ENCODE data around the gene CCSER2. TPM values are rescaled to one million over a fixed set of nuclear protein-coding genes. Genes with fewer than 3 reads are reported as not detected.
"Not testable (repeated sequence)": the region's sequence is repeated elsewhere in the genome, so short reads cannot be mapped to it uniquely, and the experiment has no call there.

Gene CCSER2
- total RNA-seq, 1 experiment from 2014 or later: 20.6 TPM

DNA sequence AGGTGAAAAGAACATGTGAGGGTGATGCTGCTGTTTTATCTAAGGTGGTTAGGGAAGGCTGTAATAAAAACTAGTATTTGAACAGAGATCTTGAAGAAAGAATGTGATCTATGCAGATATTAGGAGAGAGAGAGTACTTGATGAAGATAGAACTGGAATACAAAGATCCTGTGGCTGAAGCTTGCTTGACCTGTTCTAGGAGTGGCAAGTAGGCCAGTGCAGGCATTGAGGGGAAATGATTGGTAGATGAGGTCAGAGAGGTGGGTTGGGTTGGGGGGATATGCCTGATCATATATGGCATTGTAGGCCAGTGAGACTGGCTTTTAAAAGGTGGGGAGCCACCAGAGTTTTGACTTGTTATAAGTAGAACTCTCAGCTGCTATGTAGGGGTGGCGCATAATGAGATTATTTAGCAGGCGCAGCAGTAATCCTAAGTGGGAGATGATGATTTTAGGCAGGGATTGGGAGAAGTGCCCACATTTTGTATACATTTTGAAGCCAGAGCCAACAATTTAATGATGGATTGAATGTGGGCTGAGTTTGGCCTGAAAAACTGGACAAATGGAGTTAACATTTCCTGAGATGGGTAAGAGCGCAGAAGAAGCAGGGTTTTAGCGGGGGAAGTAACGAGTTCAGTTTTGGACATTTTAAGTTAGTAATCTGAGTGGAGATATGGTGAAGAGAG, 8.2 kb downstream of the CCSER2 start:
- H3K36me3 ChIP-seq: peaks cover 2% of the 10 kb centered on the region; the same call in 1 of the 2 replicates
- no peaks in the 10 kb centered on the region for H3K9me3 ChIP-seq
- no peak overlapping the region for H3K4me3 ChIP-seq
- no peak for DNase-seq
- H3K27me3 ChIP-seq: no peaks in the 10 kb centered on the region

DNA sequence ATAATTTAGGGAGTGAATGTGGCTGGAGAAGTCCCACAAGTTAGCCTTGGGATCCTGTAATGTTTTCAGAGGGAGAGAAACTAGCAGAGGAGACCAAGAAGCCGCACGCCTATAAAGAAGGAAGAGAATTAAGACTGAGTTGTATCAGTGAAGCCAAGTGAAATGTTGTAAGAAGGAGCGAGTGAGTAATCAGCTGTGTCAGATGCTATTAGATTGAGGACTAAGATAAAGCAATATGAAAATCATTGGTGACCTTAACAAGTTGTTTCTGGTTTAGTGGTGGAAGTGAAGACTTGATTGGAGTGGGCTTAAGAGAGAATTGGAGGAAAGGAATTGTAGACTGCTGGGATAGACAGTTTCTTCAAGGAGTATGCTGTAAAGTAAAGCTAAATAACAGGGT, 8.8 kb downstream of the CCSER2 start:
- H3K4me3 ChIP-seq: no peak overlapping the region
- H3K9me3 ChIP-seq: no peaks in the 10 kb centered on the region
- no peaks in the 10 kb centered on the region for H3K27me3 ChIP-seq
- peaks cover 6% of the 10 kb centered on the region; the same call in 1 of the 2 replicates for H3K36me3 ChIP-seq
- no peak for DNase-seq

DNA sequence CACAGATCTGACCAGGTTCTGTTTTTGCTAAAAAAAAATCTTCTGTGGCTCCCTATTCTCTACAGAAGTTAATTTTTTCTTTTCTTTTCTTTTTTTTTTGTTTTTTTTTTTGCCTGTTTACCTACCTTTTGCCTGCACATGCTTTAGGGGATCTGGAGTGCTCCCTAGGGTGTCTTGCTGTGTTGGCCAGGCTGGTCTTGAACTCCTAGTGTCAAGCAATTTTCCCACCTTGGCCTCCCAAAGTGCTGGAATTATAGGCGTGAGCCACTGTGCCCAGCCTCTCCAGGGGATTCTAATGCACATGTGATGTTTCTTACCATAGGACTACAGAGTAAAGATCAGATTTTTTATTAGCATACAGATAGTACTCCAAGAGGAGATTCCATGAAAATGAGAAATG, 10.6 kb downstream of the CCSER2 start:
- Histone ChIP-seq H3K27me3 (no peaks in the 10 kb centered on the region), H3K36me3 (peaks cover 6% of the 10 kb centered on the region; the same call in 1 of the 2 replicates), H3K4me3 (no peak overlapping the region), H3K9me3 (no peaks in the 10 kb centered on the region)
- DNase-seq: no peak

DNA sequence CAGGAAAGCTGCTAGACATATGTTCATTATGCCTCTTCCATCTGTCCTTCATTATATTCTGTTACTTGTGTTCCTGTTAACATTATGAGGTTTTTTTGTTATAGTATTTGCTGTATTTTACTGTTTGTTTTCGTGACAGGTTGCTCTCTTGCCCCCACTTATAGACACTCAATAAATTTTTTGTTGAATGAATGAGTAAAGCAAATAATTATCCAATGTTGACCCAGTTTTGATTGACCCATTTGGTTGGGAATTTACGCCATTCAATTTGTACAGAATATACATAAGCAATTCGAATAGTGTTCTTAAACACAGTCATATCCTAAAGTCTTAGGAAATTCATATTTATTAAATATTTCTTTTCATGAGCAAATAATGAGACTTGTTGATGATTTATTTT, 11.8 kb downstream of the CCSER2 start:
- H3K9me3 ChIP-seq: no peaks in the 10 kb centered on the region
- no peak for DNase-seq
- peaks cover 6% of the 10 kb centered on the region; the same call in 1 of the 2 replicates for H3K36me3 ChIP-seq
- no peaks in the 10 kb centered on the region for H3K27me3 ChIP-seq
- H3K4me3 ChIP-seq: no peak overlapping the region

DNA sequence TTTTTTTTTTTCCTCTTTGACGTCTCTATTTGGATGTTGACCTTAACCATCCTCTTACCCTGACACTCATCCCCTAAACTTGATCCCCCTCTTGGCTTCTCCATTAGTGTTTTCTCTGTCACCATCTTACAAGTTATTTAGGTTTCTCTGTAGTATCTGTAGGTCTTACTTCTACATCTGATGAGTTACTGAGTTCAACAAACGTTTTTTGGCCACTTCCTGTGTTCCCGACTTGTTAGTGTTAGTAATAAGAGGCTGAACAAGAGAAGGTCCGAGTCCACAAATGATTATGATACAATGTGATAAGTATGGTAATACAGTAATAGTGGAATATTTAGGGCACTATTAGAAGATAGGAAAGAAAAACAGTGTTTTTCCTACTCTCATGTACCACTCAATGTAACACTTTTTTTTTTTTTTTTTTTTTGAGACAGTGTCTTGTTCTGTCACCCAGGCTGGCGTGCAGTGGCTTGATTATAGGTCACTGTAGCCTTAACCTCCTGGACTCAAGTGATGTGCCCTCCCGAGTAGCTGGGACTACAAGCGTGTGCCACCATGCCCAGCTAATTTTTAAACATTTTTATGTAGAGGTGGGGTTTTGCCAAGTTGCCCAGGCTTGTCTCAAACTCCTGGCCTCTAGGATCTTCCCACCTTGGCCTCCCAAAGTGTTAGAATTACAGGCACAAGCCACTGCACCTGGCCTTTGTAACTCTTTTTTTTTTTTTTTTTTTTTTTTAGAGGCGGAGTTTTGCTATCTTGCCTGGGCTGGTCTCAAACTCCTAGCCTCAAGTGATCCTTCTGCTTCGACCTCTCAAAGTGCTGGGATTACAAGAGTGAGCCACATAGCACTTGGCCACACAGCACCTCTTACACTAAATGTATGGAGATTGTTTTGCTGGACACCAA, 12.5 kb downstream of the CCSER2 start:
- H3K27me3 ChIP-seq: no peaks in the 10 kb centered on the region
- H3K9me3 ChIP-seq: no peaks in the 10 kb centered on the region
- DNase-seq: no peak

DNA sequence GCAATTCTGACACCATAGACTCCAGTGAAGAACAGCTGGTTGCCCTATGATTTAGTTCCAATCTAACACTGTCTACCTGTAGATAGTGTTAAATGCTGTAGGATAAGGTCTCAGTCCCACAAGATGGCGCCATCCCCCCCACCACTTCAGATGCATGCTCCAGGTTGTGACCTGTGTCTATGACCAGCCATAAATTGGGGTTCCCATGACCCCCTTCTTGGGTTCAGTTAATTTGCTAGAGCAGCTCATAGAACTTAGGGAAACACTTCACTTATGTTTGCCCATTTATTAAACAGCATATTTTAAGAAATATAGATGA, 13.1 kb downstream of the CCSER2 start:
- Histone ChIP-seq H3K9me3 (no peaks in the 10 kb centered on the region), H3K36me3 (peaks cover 6% of the 10 kb centered on the region; the same call in 1 of the 2 replicates), H3K27me3 (no peaks in the 10 kb centered on the region), H3K4me3 (no peak overlapping the region)
- DNase-seq: no peak

More for the DNA sequence above, 12.5 kb downstream of the CCSER2 start:
- no peak overlapping the region for H3K4me3 ChIP-seq
- H3K36me3 ChIP-seq: peaks cover 6% of the 10 kb centered on the region; the same call in 1 of the 2 replicates

DNA sequence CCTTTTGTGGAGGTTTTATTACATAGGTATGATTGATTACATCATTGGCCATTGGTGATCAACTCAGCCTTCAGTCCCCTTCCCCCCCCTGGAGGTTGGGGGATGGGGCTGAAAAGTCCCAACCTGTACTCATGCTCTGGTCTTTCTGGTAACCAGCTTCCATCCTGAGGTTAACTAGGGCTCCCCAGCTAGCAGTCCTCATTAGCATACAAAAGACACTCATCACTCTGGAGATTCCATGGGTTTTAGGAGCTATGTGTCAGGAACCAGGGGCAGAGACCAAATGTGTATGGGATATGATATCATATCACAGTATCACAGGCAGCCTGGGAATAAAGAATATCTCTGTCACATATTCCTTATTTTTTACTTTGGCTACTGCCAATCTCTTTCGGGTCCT, 13.6 kb downstream of the CCSER2 start:
- H3K27me3 ChIP-seq: no peaks in the 10 kb centered on the region
- H3K4me3 ChIP-seq: no peak overlapping the region
- DNase-seq: no peak
- H3K9me3 ChIP-seq: no peaks in the 10 kb centered on the region
- peaks cover 6% of the 10 kb centered on the region; the same call in 1 of the 2 replicates for H3K36me3 ChIP-seq

DNA sequence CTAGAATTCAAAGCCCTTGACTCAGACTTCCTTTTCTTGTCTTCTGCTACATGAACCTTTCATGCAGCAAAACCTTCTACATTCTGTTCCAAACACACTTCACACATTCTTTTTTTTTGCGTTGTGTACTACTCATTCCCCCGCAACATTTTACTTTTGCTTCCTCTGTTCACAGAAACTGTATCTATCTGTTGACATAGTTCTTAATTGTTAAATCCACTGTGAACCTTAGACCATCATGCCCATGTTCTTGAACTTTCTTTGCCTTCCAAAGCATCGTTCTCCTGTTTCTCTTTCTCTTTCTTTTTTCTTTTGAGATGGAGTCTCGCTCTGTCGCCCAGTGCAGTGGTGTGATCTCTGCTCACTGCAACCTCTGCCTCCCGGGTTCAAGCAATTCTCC, 14.2 kb downstream of the CCSER2 start:
- Histone ChIP-seq H3K36me3 (peaks cover 6% of the 10 kb centered on the region; the same call in 1 of the 2 replicates), H3K27me3 (no peaks in the 10 kb centered on the region), H3K4me3 (no peak overlapping the region), H3K9me3 (no peaks in the 10 kb centered on the region)
- DNase-seq: no peak

DNA sequence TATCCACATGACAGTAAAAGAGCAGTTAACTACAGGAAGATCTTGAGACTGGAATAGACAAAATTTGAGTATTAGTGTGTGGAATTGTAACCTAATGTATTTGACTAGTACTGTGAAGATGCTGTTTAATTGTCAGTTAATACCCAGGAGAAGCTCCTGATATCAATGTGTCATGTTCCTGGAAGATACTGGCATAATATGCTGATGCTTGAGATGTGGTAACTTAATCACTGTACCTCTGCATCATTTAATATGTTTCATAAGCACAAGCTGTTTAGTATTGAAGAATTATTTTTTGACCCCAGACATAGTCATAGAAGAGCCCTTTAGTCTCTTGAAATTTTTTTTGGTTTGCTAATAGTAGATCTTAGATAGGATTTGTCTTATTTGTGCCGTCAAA, 15.4 kb downstream of the CCSER2 start:
- no peak for DNase-seq
- Histone ChIP-seq H3K36me3 (peaks cover 6% of the 10 kb centered on the region; the same call in 1 of the 2 replicates), H3K9me3 (no peaks in the 10 kb centered on the region), H3K27me3 (no peaks in the 10 kb centered on the region), H3K4me3 (no peak overlapping the region)

DNA sequence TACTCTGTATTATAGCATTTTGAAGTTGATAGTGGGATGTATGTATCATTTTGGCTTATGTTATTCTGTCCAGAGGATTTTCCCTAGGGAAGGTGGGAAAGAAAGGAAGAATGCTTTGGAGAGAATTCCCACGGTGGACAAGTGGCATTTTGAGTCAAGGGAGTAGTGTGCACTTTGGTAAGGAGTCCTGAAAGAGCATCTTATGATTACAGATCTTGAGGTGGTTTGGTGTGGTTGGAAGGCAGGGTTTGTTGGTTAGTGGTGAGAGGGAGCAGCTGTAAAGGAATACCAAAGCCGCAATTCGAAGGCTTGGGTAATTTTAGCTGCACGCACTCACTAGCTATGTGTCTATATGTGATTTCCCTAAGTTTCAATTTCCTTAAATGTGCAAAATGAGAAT, 16.1 kb downstream of the CCSER2 start:
- Histone ChIP-seq H3K9me3 (no peaks in the 10 kb centered on the region), H3K27me3 (no peaks in the 10 kb centered on the region), H3K4me3 (no peak overlapping the region), H3K36me3 (peaks cover 6% of the 10 kb centered on the region; the same call in 1 of the 2 replicates)
- no peak for DNase-seq

DNA sequence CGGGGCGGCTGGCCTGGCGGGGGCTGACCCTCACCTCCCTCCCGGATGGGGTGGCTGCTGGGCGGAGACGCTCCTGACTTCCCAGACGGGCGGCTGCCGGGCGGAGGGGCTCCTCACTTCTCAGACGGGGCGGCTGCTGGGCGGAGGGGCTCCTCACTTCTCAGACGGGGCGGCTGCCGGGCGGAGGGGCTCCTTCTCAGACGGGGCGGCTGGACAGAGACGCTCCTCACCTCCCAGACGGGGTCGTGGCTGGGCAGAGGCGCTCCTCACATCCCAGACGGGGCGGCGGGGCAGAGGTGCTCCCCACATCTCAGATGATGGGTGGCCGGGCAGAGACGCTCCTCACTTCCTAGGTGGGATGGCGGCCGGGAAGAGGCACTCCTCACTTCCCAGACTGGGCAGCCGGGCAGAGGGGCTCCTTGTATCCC, 19.2 kb downstream of the CCSER2 start:
- not testable (repeated sequence) for DNase-seq, H3K36me3 ChIP-seq, H3K4me3 ChIP-seq, H3K27me3 ChIP-seq, H3K9me3 ChIP-seq

DNA sequence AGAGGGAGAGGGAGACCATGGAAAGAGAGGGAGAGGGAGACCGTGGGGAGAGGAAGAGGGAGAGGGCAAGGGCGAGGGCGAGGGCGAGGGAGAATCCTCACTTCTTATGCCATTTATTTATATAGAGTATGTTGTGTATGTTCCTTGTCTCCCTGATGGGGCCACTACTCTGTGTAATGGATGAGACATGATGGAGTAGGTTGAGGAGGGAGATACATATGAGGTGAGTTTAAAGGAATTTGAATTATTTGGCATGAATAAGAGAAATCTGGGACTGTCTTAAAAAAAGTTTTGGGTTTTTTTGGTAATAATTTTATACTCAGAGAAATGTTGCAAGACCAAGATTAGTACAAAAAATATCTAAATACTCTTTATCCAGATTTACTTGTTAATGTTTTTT, 20.1 kb downstream of the CCSER2 start:
- no peak overlapping the region for H3K4me3 ChIP-seq
- H3K36me3 ChIP-seq: no peaks in the 10 kb centered on the region
- H3K27me3 ChIP-seq: no peaks in the 10 kb centered on the region
- peak; percentile 29 for DNase-seq
- no peaks in the 10 kb centered on the region for H3K9me3 ChIP-seq

DNA sequence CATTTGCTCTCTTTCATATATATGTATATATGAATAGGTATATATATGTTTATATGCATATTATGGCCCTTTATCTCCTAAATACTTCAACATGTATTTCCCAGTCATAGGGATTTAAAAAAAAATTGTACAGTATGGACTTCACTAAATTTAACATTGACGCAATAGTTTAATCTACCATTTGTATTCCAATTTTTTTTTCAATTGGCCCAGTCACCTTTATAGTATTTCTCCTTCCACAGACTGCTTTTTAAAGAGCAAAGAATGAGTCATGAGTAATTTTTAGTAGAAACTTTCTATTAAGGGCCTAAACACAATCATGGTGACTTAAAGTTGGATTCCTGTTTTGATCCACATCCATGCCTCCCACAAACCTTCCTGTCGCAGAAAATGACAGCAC, 20.5 kb downstream of the CCSER2 start:
- Histone ChIP-seq H3K9me3 (no peaks in the 10 kb centered on the region), H3K4me3 (no peak overlapping the region)
- no peak for DNase-seq

DNA sequence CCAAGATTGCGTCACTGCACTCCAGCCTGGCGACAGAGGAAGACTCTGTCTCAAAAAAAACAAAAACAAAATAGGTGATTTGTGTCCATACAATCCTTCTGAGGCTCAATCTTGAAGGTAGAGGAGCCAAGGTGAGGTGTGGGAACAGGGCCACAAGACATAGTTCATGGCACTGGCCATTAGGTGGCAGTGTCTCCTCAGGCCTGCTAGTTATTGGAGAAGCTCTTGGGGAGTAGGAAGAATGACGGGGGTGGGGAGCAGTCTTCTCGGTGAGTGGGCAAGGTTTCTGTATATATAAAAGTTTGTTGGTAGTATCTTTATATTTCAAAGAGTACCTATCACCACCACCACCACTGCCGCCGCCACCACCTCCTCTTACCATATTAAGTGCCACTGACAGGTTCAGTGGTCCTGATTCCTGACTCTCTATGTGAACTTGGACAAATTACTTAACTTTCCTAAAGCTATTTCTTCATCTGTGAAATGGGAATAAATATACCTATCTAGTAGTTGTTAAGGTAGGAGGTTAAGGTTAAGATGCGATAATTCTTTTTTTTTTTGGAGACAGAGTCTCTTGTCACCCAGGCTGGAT, 24.0 kb downstream of the CCSER2 start:
- Histone ChIP-seq H3K27me3 (no peaks in the 10 kb centered on the region), H3K9me3 (no peaks in the 10 kb centered on the region), H3K4me3 (no peak overlapping the region), H3K36me3 (no peaks in the 10 kb centered on the region)
- peak; percentile 60 for DNase-seq

More for the DNA sequence above, 20.5 kb downstream of the CCSER2 start:
- Histone ChIP-seq H3K27me3 (no peaks in the 10 kb centered on the region), H3K36me3 (no peaks in the 10 kb centered on the region)

DNA sequence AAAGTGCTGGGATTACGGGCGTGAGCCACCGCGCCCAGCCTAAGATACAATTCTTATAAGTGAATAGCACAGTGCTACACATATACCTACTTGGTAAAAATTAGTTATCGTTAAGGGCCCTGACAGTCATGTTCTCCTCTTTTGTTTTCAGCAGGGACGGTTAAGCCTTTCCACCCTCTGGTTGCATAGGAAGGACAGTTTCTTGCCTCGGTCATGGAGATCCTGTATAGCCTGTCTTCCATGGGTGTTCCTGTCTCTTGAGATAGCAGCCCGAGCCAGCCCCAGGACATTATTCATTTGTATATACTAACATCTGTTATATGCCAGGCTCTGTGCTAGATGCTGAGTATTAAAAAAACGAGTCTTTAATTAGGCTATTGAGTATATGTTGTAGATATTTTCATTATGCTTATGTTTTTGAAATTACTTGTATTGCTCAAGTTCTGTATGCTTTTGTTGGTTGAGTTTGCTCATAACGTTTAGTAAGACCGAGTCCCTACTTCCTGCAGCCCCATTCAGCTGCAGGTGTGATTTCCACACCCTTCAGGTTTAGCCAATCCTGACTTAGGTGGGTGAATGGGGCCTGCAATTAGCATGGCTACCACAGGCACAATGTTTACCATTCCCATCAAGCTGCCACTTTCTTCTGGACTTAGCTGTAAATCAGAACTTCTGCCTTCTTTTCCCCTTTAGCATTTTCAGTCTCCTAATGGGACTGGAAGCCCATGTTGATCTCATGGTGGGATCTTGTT, 24.8 kb downstream of the CCSER2 start:
- Histone ChIP-seq H3K27me3 (no peaks in the 10 kb centered on the region), H3K36me3 (no peaks in the 10 kb centered on the region), H3K4me3 (no peak overlapping the region), H3K9me3 (no peaks in the 10 kb centered on the region)
- no peak for DNase-seq

DNA sequence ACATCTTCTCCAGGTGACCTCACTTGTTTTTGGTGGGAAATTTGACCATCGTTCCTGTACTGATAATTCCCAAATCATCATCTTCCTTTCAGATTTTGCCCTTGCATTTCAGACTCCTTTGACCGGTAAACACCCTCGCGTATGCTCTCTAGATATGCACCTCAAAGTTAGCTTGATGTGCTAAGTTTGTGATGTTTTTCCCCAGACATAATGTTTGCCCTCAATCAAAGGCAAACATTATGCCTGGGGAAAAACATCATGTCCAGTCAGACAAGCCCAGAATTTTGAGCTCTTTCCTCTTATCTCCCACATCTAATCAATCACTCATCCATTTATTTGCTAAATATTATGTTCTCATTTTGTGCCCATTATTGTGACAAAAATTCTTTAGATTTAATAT, 26.2 kb downstream of the CCSER2 start:
- no peaks in the 10 kb centered on the region for H3K9me3 ChIP-seq
- no peak for DNase-seq
- H3K36me3 ChIP-seq: no peaks in the 10 kb centered on the region
- H3K4me3 ChIP-seq: no peak overlapping the region
- no peaks in the 10 kb centered on the region for H3K27me3 ChIP-seq

DNA sequence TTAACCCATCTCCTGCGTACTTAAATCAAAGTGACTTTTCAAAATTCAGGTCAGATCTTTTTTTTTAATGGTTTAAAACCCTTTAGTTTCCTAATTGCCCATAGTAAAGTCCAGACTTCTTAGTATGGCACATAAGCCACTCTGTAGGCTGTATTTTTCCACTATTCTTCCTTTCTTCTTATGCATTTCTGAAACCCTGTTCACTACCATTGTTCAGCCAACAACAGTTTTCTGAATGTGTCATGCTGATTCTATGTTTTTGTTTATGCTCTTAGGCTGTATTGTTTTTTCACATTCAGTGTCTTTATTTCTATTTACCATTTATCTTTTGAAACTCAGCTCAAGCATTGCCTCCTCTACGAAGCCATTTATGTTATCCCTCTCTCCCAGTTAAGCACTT, 26.7 kb downstream of the CCSER2 start:
- Histone ChIP-seq H3K4me3 (no peak overlapping the region), H3K9me3 (no peaks in the 10 kb centered on the region), H3K27me3 (no peaks in the 10 kb centered on the region), H3K36me3 (no peaks in the 10 kb centered on the region)
- no peak for DNase-seq

All from MG63 (cell line).